Activated T-helper 17 cell treated with anti-CD3 and anti-CD28 coated beads, Interleukin-2, amount 50 U/mL, for 72 hours (primary cell): ENCODE data around the gene LRRC46. TPM values are rescaled to one million over a fixed set of nuclear protein-coding genes. Genes with fewer than 3 reads are reported as not detected.

Source experiments
- ATAC-seq: fragments of 150-1000 bp; cut with Tn5 transposase; replicated peaks from 2 replicates; pipeline ENCODE4 v1.10.0; 2021; ENCODE audit warnings: mild to moderate bottlenecking, moderate library complexity
- H3K27ac Mint-ChIP-seq: one replicate; pipeline ENCODE4 v1.8.0; 2022; ENCODE audit warnings: mixed read lengths
- H3K27me3 Mint-ChIP-seq: one replicate; pipeline ENCODE4 v1.8.0; 2022; ENCODE audit warnings: mixed read lengths
- H3K36me3 Mint-ChIP-seq: one replicate; pipeline ENCODE4 v1.8.0; 2022; ENCODE audit warnings: low read depth, mild to moderate bottlenecking, mixed read lengths
- H3K4me1 Mint-ChIP-seq: one replicate; pipeline ENCODE4 v1.8.0; 2022; ENCODE audit warnings: mixed read lengths
- H3K4me3 Mint-ChIP-seq: one replicate; pipeline ENCODE4 v1.8.0; 2022; ENCODE audit warnings: mild to moderate bottlenecking, mixed read lengths
- H3K9me3 Mint-ChIP-seq: one replicate; pipeline ENCODE4 v1.8.0; 2022; ENCODE audit warnings: mixed read lengths
- total RNA-seq, 2 donors: library from RNA; stranded (reverse); gene quantifications; one replicate each; pipeline ENCODE4 v1.2.3, GENCODE V29; 2022

Gene LRRC46
- total RNA-seq, 2 donors from 2014 or later = 0.58 to 0.61 TPM

DNA sequence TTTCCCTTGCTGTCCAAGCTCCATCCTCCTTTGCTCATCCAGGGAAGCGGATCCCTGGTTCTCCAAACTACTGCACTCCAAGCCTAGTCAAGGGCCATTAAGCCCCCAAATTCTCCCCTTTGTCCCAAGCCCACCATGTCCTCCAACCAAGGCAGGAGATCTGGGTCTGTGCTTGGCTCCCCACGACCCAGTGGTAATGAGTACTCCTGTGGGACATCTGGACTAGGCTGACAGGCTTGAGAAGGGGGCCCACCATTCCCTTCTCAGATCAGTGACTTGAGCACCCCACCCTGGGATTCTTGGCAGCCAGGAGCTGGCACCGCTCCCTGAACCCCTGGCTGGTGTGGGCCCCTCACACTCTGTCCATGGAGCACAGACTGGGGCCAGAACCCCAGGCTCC is 27.0 kb upstream of the LRRC46 start:
- ATAC-seq = no peak
- Mint-ChIP-seq H3K4me1 (no peaks in the 10 kb centered on the region), H3K36me3 (peaks cover 20% of the 10 kb centered on the region), H3K27me3 (no peaks in the 10 kb centered on the region), H3K27ac (peak overlapping the region; percentile 28), H3K4me3 (no peak overlapping the region), H3K9me3 (no peaks in the 10 kb centered on the region)

DNA sequence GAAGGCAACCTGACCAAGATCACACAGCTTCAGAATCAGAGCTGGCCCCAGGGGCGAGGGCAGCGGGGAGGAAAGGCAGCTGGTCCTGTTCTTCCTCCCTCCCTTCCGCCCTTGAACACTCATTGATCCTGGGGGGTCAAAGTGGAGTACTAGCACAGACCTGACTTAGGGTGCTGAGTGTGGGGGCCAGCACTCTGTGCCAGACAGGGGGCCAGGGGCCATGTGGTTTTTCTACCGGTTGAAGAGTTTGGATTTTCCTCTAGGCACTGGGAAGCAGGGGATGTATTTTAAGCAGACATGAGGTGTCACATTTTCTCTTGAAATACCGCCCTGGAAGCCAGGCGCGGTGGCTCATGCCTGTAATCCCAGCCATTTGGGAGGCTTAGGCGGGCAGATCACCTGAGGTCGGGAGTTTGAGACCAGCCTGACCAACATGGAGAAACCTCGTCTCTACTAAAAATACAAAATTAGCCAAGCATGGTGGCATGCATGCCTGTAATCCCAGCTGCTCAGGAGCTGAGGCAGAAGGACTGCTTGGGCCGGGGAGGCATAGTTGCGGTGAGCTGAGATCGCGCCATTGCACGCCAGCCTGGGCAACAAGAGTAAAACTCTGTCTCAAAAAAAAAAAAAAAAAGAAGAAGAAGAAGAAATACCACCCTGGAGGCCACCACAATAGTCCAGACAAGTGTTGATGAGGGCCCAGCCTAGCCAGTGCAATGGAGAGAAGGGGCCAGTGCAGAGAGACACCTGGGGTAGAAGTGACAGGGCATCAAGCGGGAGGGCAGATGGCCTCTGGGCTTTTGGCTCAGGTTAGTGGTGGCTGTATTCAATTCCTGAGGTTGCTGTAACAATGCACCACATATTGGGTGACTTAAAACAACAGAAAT is 25.2 kb upstream of the LRRC46 start:
- H3K9me3 Mint-ChIP-seq = no peaks in the 10 kb centered on the region
- H3K27ac Mint-ChIP-seq = no peak overlapping the region
- ATAC-seq = no peak
- H3K4me1 Mint-ChIP-seq = peaks cover 13% of the 10 kb centered on the region
- H3K4me3 Mint-ChIP-seq = no peak overlapping the region
- H3K27me3 Mint-ChIP-seq = no peaks in the 10 kb centered on the region
- peaks cover 32% of the 10 kb centered on the region for H3K36me3 Mint-ChIP-seq

DNA sequence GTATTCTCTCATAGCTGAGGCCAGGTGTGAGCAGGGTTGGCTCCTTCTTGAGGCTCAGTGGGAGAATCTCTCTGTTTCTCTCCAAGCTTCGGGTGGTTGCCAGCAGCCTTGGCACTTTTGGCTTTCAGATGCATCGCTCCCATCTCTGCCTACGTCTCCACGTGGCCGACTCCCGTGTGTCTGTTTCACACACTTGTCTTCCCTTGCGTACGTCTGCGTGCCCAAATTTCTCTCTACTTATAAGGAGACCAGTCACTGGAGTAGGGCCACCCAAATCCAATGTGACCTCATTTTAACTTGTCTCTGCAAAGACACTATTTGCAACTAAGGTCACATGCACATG is 24.6 kb upstream of the LRRC46 start:
- Mint-ChIP-seq H3K27me3 (no peaks in the 10 kb centered on the region), H3K36me3 (peaks cover 39% of the 10 kb centered on the region), H3K27ac (no peak overlapping the region), H3K4me1 (peaks cover 19% of the 10 kb centered on the region), H3K9me3 (no peaks in the 10 kb centered on the region), H3K4me3 (no peak overlapping the region)
- no peak for ATAC-seq

DNA sequence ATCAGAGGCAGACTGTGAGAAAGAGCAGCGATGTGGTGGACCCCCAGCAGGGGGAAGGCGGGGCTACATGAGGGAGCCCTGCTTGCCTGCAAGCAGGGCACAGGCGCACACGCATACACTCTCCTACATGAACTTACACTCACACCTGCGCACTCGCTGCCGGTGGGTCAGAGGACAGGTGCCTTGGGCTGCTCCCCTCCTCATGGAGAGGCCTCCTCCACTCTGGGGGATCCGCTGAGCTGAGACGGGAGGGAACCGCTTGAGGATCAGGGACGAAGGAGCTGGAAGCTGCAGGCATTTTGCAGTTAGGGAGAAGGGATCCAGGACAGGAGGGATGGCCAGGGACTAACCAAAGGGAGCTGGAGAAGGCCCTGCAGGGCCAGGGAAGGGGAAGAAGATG is 24.0 kb upstream of the LRRC46 start:
- peaks cover 19% of the 10 kb centered on the region for H3K4me1 Mint-ChIP-seq
- H3K36me3 Mint-ChIP-seq = peaks cover 44% of the 10 kb centered on the region
- H3K4me3 Mint-ChIP-seq = no peak overlapping the region
- H3K27me3 Mint-ChIP-seq = no peaks in the 10 kb centered on the region
- ATAC-seq = no peak
- H3K9me3 Mint-ChIP-seq = no peaks in the 10 kb centered on the region
- no peak overlapping the region for H3K27ac Mint-ChIP-seq

DNA sequence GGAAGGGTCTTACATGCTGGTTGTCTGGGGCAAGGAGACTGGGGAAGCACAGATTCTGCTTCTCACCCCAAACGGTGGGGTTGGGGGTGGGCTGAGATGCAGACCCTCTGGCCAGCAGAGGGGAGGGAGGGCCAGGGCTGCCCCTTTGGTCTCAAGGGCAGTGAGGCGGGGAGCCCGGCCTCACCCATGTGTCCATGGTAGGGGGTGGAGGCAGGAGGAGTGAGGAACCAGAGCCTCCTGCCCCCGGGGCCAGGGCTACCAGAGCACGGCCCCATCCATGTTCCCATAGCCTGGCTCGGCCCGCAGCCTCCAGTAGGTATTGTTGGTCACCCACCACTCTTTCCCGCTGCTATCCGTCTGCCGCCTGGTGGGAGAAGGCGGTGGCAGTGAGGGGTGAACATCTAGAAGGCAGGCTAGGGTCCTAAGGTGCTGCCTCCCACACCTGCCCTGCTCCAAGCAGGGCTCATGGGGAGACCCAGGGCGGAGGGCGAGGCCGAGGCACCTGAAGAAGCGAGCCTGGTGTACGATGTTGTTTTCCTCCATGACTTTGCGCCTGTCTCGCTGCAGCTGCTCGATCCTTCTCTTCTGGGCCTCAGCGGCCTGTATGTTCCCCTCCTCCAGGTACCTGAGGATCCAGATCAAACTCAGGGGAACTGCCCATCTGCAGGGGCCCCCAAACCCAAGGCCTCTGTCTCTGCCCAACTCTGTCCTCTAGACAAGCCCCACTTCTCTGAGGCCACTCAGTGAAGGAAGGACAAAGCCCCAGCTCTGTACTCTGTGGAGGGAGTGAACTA is 23.2 kb upstream of the LRRC46 start:
- no peaks in the 10 kb centered on the region for H3K9me3 Mint-ChIP-seq
- ATAC-seq = no peak
- no peak overlapping the region for H3K4me3 Mint-ChIP-seq
- peaks cover 19% of the 10 kb centered on the region for H3K4me1 Mint-ChIP-seq
- H3K27me3 Mint-ChIP-seq = no peaks in the 10 kb centered on the region
- H3K36me3 Mint-ChIP-seq = peaks cover 51% of the 10 kb centered on the region
- H3K27ac Mint-ChIP-seq = no peak overlapping the region

DNA sequence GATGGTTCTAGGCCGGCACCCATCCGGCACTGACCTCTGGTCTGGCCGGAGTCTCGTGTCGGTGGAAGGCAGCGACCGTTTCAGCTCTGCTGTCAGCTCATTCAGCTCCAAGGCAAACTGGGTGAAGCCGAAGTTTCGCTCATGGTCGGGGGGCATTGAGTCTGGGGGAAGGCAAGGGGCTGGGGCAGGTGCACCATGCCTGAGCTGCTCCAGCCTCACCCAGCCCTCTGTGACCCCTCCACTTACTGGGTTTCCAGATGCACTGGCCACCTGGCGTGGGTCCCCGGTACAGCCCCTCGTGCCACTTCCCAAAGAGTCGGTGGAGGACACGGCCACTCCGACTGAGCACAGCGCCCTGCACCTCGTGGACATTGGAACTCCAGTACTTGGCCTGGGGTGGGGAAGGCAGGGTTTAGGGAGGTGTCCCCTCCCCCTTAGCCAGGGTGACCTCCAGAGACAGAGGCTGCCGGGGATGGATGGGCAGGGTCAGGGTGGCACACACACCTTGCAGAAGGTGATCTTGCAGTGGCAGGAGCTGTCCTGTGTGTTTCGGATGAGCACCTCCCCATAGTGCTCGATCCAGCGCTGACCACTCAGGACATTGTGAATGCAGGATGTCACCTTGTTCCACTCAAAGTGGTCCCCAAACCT is 22.5 kb upstream of the LRRC46 start:
- H3K9me3 Mint-ChIP-seq = no peaks in the 10 kb centered on the region
- H3K4me3 Mint-ChIP-seq = no peak overlapping the region
- ATAC-seq = no peak
- H3K27ac Mint-ChIP-seq = no peak overlapping the region
- peaks cover 19% of the 10 kb centered on the region for H3K4me1 Mint-ChIP-seq
- peaks cover 51% of the 10 kb centered on the region for H3K36me3 Mint-ChIP-seq
- H3K27me3 Mint-ChIP-seq = no peaks in the 10 kb centered on the region

DNA sequence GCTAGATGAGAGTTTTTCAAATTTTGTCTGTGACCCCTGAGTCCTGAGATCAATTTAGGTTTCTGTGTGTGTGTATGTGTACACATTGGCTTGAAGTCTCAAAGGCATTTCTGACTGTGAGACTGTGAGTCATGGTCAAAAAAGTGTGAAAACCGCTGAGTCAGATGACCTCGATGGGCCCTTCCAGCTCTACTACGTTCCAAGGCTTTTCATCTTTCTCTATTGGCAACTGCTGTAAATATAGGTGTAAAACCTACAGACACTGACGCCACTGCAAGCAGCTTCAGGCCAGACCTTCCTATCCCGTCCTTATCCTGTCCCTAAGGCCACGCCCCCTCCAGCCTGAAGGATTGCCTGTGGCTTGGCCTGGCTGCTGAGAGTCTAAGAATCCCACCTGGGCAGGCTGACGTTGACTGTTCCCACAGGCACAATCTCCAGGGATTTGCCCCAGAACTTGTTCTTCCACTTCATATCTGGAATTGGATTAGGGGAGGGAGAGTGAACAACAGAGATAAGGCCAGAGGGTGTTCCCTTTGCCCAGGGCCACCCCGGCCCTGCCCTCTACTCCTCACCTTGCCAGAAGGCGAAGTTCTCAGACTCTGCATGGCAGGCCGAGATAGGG is 21.2 kb upstream of the LRRC46 start:
- Mint-ChIP-seq H3K4me3 (no peak overlapping the region), H3K4me1 (peaks cover 19% of the 10 kb centered on the region), H3K27me3 (no peaks in the 10 kb centered on the region), H3K36me3 (peaks cover 60% of the 10 kb centered on the region), H3K9me3 (no peaks in the 10 kb centered on the region), H3K27ac (peak overlapping the region; percentile 91)
- peak; percentile 99 for ATAC-seq

DNA sequence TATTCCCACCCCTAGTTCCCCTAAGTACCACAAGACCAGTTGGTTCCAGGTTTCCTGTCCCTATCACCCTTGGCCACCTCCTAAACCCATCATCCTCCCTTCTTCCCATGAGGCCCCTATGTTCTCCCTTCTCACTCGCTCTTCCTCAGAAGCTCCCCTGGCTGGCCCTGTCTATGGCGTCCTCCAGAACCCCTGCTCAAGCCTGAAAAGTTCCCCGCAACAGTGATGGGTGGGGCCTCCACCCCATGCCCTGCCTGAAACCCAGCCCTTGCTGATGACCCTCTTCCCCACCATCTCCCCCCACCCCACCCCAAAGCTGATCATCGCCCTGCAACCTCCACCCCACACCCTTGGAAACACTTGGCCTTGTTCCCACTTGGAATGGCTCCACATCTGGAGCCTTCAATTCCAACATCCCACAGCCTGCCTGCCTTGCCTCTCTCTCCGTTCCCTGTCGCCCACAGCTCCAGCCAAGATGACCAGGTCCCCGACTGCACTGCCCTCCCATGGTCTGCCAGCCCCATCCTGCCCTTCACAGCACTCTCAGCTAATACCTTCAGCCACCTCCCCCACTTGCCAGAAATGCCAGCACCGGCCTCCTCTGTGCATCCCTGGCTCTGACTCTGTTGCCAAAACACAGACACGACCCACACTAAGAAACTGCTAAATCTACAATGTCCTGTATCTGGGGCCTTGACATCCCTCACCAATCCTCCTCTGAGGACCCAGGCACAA is 20.4 kb upstream of the LRRC46 start:
- Mint-ChIP-seq H3K27ac (peak overlapping the region; percentile 91), H3K4me3 (no peak overlapping the region), H3K36me3 (peaks cover 68% of the 10 kb centered on the region), H3K27me3 (no peaks in the 10 kb centered on the region), H3K4me1 (peaks cover 19% of the 10 kb centered on the region), H3K9me3 (no peaks in the 10 kb centered on the region)
- ATAC-seq = no peak

DNA sequence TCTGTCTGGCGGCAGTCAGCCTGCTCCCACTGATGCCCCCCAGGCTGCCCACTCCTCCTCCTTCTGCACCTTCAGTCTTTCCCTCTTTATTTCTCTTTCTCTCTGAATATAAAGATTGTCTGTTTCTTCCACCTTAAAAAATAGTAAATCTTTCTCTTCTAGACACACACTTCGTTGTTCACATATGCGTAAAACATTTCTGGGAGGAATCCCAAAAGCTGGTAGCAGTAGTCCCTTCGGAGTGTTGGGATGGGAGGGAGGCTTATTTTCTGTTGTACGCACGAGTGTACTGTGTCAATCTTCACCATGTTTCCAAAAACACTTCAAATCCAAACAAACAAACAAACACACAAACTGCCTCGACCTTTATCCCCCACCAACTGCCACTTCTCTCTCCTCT is 19.8 kb upstream of the LRRC46 start:
- Mint-ChIP-seq H3K4me1 (peaks cover 19% of the 10 kb centered on the region), H3K36me3 (peaks cover 74% of the 10 kb centered on the region), H3K4me3 (no peak overlapping the region), H3K9me3 (no peaks in the 10 kb centered on the region), H3K27ac (peak overlapping the region; percentile 91), H3K27me3 (no peaks in the 10 kb centered on the region)
- no peak for ATAC-seq

DNA sequence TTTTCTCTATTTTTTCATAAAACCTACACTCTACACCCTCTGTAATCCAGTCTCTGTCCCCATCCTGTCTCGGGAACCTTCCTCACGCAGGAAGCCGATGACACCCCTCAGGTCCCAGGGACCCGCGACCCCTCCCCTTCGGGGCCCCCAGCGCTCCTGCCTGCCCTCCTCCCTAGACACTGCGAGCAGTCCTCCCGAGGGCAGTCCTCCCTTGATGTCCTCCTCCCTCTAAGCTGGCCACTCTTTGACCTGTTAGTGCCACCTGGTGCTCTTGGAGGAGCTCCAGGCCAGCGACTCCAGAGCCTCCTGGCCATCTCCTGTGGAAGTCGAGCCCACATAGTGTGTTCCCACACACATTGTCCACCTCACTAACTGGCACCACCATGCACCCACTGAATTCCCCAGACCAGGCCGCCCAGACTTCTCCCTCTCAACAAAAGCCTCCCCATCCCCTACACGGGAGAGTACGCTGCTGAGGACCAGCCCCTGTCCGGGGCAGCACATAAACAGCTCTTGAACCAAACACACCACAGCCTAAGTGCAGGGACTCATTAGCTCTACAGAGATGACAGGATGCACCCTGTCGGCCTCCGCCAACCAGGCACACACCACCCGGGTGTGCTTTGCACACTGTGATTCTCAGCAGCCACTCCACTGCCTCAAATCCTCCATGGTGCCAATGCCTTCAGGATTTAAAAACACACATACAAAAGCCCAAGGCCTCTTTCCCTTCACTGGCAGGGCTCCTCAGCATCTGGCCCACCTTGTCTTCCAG is 19.1 kb upstream of the LRRC46 start:
- Mint-ChIP-seq H3K9me3 (no peaks in the 10 kb centered on the region), H3K27me3 (no peaks in the 10 kb centered on the region), H3K4me1 (peaks cover 19% of the 10 kb centered on the region), H3K4me3 (no peak overlapping the region), H3K27ac (peak overlapping the region; percentile 91), H3K36me3 (peaks cover 77% of the 10 kb centered on the region)
- ATAC-seq = no peak

DNA sequence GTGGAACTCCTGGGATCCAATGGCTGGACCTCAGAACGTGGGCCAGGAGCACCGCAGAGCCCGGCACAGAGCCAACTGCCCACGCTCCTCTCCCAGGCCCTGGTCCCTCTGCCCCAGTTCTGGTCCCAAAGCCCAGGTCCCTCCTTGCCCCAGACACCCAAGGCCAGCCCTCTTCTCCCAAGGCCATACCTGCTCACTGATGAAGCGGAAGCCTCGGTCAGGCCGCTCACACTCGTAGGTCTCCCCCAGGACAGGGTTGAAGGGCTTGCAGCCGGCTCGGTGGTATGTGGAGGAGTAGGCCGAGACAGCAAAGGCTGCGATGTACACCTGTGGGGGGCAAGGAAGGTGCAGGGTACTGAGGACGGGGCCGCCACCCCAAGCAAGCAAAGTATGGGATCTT is 18.4 kb upstream of the LRRC46 start:
- H3K36me3 Mint-ChIP-seq = peaks cover 75% of the 10 kb centered on the region
- H3K27me3 Mint-ChIP-seq = no peaks in the 10 kb centered on the region
- H3K27ac Mint-ChIP-seq = peak overlapping the region; percentile 38
- H3K4me1 Mint-ChIP-seq = peaks cover 19% of the 10 kb centered on the region
- no peak for ATAC-seq
- H3K9me3 Mint-ChIP-seq = no peaks in the 10 kb centered on the region
- H3K4me3 Mint-ChIP-seq = no peak overlapping the region

DNA sequence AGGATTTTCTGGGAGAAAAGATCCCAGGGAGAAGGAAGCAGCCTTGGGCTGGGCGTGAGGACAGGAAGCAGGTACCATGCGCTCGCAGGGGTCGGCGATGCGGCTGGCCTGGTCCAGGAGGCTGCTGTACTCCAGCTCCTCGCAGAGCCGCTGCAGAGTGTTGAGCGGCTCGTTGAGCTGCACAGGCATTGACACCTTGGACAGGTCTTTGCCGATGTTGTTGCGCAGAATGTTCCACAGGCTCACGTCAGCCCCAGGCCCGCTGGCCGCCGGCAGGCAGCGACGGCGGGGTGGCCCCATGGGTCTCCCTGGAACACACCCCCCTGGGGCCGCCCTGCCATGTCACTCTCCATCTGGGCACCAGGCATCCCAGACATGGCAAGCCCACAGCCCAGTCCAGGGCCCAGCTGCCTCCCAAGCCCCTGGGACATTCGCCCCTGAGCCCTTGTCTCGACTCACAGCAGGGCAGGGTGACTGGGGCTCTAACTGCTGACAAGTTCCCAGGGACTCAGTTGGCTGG is 17.9 kb upstream of the LRRC46 start:
- Mint-ChIP-seq H3K27me3 (no peaks in the 10 kb centered on the region), H3K4me3 (no peak overlapping the region), H3K27ac (no peak overlapping the region), H3K4me1 (peaks cover 19% of the 10 kb centered on the region), H3K9me3 (no peaks in the 10 kb centered on the region), H3K36me3 (peaks cover 71% of the 10 kb centered on the region)
- ATAC-seq = no peak
